HepG2 (cell line): ENCODE results near the gene LDLR.

Experiments used
- TEAD3 ChIP-seq: optimal IDR thresholded peaks from 2 replicates; pipeline ENCODE3; 2016; ENCODE audit warnings: borderline replicate concordance
- USF2 ChIP-seq, 2 experiments: sonication (generic) in 1 of 2; formaldehyde crosslinking in 1 of 2; IDR thresholded peaks; 2 replicates each; pipeline versions ENCODE4 v1.5.1 to v1.6.1; 2011 to 2020; ENCODE audit warnings: borderline replicate concordance in 1 of 2, low read depth in 1 of 2, low read length in 1 of 2, mild to moderate bottlenecking in 1 of 2, missing genetic modification reagents in 1 of 2, moderate library complexity in 1 of 2

GRCh38 chr19:11064831-11065303 lies 24.4 kb upstream of the LDLR start:
- no peak for TF ChIP-seq TEAD3 (CRISPR knock-in tag)
- no peak for TF ChIP-seq USF2 (IDR thresholded peaks at IDR 0.05; ENCODE audit: low read depth, low read length)
- no peak for TF ChIP-seq USF2 (CRISPR knock-in tag; IDR thresholded peaks at IDR 0.05; ENCODE audit: borderline replicate concordance)
